Stomach (tissue), 9 donors: ENCODE data around the gene THUMPD1. TPM values are rescaled to one million over a fixed set of nuclear protein-coding genes. Genes with fewer than 3 reads are reported as not detected.

ENCODE experiments used
- DNase-seq, 2 donors: peaks; one replicate each; pipeline versions ENCODE4 v3.0.0 to v3.0.0-alpha.2; 2013 to 2019
- H3K27ac ChIP-seq, 5 donors: fragments of 200-600 bp in 4 of 5; sonication (generic) in 4 of 5; one replicate each; pipeline ENCODE4 v1.5.1; 2013 to 2019; ENCODE audit warnings: mild to moderate bottlenecking in 1 of 5, moderate library complexity in 1 of 5
- H3K27me3 ChIP-seq, 3 donors: fragments of 200-600 bp; sonication (generic); one replicate each; pipeline ENCODE4 v1.5.1; 2017 to 2019; ENCODE audit warnings: mixed run types in 1 of 3
- H3K36me3 ChIP-seq, 4 donors: fragments of 200-600 bp; sonication (generic); 1 replicate in 3 of 4; 2 replicates in 1 of 4; pipeline ENCODE4 v1.5.1; 2016 to 2019
- H3K4me1 ChIP-seq, 4 donors: fragments of 200-600 bp; sonication (generic); one replicate each; pipeline ENCODE4 v1.5.1; 2016 to 2019
- H3K4me3 ChIP-seq, 4 donors: fragments of 200-600 bp; sonication (generic) in 3 of 4; one replicate each; pipeline ENCODE4 v1.5.1; 2016 to 2019; ENCODE audit warnings: mild to moderate bottlenecking in 1 of 4
- H3K9me3 ChIP-seq, 4 donors: fragments of 200-600 bp; sonication (generic); one replicate each; pipeline ENCODE4 v1.5.1; 2016 to 2019
- EP300 ChIP-seq: sonication (generic); formaldehyde crosslinking; IDR thresholded peaks from one replicate; pipeline ENCODE4 v1.6.1; 2017; ENCODE audit warnings: antibody characterized with exemption
- POLR2A ChIP-seq, 4 donors: fragments of 450-650 bp; IDR thresholded peaks; one replicate each; pipeline ENCODE4 v1.6.1; 2016; ENCODE audit warnings: antibody characterized with exemption in 4 of 4, control low read depth in 2 of 4, mild to moderate bottlenecking in 1 of 4, moderate library complexity in 1 of 4
- POLR2AphosphoS5 ChIP-seq, 3 donors: sonication (generic); formaldehyde crosslinking; IDR thresholded peaks; one replicate each; pipeline ENCODE4 v1.6.1; 2016; ENCODE audit warnings: antibody characterized with exemption in 3 of 3
- WGBS, 5 donors: extraction: QIAGEN DNeasy Blood & Tissue Kit in 3 of 5; methylation state at CpG; one replicate each; pipeline versions ENCODE4 v1.1.5 to v1.1.7; 2013 to 2018; 5-methylcytosine and 5-hydroxymethylcytosine counted together
- intact Hi-C: fragments of 100-400 bp; cut with DNase I; formaldehyde crosslinking; loops from one replicate; pipeline ENCODE4 v1.15.1; 2023; ENCODE audit warnings: low total_unique reads
- polyA plus RNA-seq, 3 donors: library from polyadenylated mRNA; stranded (reverse); fragments of 200-250 nt; gene quantifications; one replicate each; pipeline ENCODE4 v1.2.3, GENCODE V29; 2013
- total RNA-seq, 5 donors: library from RNA; depleted of rRNA; stranded (reverse); fragments of >200 nt; gene quantifications; one replicate each; pipeline versions ENCODE4 v1.1.0 to v1.2.3, GENCODE V29; 2014 to 2016
- TF ChIP-seq, protein P1 (sequence below), 7 experiments: fragments of 450-650 bp in 4 of 7; fragments of 200-600 bp in 3 of 7; sonication (generic) in 3 of 7; IDR thresholded peaks; one replicate each; pipeline ENCODE4 v1.5.1; 2016 to 2019; ENCODE audit warnings: antibody characterized with exemption in 7 of 7, control low read depth in 2 of 7, mild to moderate bottlenecking in 1 of 7
- donor health status: healthy with polysubstance abuse.
- donor health status: Bipolar disorder and iron deficiency.
- donor health status: healthy.

The THUMPD1 gene
- total and polyA plus RNA-seq, 8 donors: 3.2 to 101 (median 33.7) TPM

DNA sequence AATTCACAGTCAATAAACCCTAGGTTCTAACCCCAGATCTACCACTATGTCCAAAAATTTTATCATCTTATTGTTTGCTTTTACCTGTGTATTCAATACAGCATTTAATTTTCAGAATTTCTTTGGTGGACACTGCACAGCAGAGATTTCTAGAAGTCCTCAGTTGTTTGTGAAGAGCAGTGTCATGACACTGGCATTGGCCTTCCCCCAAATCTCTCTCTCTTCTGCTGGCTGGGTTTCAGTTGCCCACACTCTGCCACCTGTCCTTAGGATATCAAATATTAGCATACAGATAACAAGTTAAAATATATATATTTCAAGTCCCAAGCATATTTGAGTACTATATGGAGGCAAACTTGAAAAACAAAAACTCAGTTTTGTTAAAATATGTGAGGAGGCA is 2.0 kb upstream of the THUMPD1 start:
- intact Hi-C loops: no loop called here
- TF ChIP-seq POLR2AphosphoS5 (IDR thresholded peaks at IDR 0.05): no peak
- TF ChIP-seq, protein P1, sequence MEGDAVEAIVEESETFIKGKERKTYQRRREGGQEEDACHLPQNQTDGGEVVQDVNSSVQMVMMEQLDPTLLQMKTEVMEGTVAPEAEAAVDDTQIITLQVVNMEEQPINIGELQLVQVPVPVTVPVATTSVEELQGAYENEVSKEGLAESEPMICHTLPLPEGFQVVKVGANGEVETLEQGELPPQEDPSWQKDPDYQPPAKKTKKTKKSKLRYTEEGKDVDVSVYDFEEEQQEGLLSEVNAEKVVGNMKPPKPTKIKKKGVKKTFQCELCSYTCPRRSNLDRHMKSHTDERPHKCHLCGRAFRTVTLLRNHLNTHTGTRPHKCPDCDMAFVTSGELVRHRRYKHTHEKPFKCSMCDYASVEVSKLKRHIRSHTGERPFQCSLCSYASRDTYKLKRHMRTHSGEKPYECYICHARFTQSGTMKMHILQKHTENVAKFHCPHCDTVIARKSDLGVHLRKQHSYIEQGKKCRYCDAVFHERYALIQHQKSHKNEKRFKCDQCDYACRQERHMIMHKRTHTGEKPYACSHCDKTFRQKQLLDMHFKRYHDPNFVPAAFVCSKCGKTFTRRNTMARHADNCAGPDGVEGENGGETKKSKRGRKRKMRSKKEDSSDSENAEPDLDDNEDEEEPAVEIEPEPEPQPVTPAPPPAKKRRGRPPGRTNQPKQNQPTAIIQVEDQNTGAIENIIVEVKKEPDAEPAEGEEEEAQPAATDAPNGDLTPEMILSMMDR (IDR thresholded peaks at IDR 0.05): no peak
- no peak for TF ChIP-seq POLR2A (IDR thresholded peaks at IDR 0.05)
- TF ChIP-seq EP300: no peak
- peaks cover 16 to 28% (median 24%) of the 10 kb centered on the region in 4 donors for H3K4me1 ChIP-seq
- peaks cover 0 to 17% (median 9%) of the 10 kb centered on the region in 4 donors for H3K9me3 ChIP-seq
- H3K27me3 ChIP-seq: no peaks in the 10 kb centered on the region
- no peak overlapping the region for H3K4me3 ChIP-seq
- peak overlapping the region in 1 of 5 donors; percentile 14 for H3K27ac ChIP-seq
- peaks cover 3 to 5% (median 4%) of the 10 kb centered on the region in 4 donors for H3K36me3 ChIP-seq
- no peak for DNase-seq

DNA sequence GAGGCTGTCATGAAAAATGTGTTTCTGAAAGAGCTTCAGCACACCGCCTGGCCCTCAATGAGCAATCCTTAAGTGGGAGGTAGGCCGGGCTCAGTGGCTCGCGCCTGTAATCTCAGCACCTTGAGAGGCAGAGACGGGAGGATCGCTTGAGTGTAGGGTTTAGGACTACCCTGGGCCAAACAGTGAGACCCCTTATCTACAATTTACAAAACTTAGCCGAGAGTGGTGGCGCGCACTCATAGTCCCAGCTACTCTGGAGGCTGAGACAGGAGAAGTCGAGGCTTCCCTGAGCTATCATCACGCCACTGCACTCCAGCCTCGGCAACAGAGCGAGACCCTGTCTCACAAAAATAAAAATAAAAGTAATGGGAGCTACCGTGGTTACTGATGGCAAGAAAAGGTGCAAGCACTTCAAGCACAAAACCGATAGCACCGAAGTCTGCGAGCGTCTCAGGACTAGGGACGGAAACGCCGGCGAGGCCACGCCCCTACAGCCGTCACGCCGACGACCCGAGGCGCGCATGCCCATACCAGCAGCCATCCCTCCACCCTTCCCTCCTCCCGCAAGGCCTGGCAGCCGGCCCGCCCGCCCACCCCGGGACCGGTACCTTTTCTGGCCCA is 607 bp downstream of the THUMPD1 start:
- WGBS, 5 donors: 0 to 1% (median 0%) methylated on average over 14 to 36 of the region's 36 CpGs
- Histone ChIP-seq H3K27ac (peak overlapping the region; percentile 97 to 99 (median 99)), H3K4me1 (peaks cover 16 to 43% (median 31%) of the 10 kb centered on the region in 4 donors), H3K4me3 (peak overlapping the region; percentile 76 to 99 (median 92)), H3K9me3 (no peaks in the 10 kb centered on the region), H3K36me3 (peaks cover 17 to 31% (median 29%) of the 10 kb centered on the region in 4 donors), H3K27me3 (no peaks in the 10 kb centered on the region)
- peak; percentile 95 to 97 for DNase-seq
- intact Hi-C loops: no loop called here
- TF ChIP-seq POLR2AphosphoS5 (IDR thresholded peaks at IDR 0.05) (peak; percentile 48 to 85 (median 77)), POLR2A (IDR thresholded peaks at IDR 0.05) (no peak)

DNA sequence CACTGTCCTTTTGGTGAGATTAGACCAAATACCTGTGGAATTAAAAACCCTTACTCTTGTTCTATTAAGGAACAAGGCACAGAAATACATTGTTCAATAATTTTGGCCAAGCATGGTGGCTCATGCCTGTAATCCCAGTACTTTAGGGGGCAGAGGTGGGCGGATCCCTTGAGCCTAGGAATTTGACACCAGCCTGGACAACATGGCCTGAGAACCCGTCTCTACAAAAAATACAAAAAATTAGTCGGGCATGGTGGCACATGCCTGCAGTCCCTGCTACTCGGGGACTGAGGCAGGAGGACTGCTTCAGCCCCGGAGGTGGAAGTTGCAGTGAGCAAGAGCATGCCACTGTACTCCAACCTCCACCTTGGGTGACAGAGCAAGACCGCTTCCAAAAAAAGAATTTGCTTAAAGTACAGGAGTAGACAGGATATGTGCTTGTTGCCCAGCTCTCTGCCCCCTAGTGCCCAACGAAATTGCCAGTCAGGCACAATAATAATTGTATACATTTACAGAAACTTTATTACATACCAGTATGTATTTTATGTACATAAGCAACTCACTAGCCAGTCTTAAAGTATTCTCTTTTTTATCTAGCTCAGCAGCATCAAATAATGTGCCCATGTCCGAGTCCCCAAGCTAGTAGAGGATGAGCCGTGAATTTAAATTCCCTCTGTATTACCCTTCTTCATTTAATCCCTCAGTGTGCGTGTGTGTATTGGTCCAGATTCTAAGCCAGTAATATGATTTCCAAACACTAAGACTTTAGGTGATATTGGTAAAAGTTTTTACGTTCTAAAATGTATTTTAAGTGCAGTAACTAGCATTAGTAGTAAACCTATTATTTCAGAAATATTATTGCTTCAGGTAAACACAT is 1.4 kb downstream of the THUMPD1 start:
- 27 to 35% (median 31%) methylated on average over 11 of the region's 11 CpGs for WGBS, 5 donors
- intact Hi-C loops: no loop called here

DNA sequence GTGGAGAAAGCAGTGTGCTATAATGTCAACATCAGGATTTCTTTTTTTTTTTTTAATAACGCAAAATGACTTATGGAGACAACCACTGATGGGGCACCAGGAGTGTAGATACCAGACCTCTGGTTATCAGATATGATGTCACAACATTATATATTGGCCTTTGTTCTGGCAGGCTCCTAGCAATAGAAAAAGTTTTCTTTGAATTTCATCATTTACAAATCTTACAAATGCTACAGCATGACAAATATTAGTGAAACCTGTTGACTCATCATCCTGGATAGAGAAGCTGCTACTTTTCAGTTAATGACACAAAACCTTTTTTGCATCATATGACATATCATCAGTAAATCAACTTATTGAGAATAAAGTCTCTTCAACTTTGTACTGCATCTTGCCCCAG is 6.1 kb downstream of the THUMPD1 start:
- 62 to 88% (median 71%) methylated on average over 1 of the region's 1 CpG for WGBS, 5 donors
- Histone ChIP-seq H3K4me1 (peaks cover 14 to 51% (median 28%) of the 10 kb centered on the region in 4 donors), H3K36me3 (peaks cover 19 to 60% (median 53%) of the 10 kb centered on the region in 4 donors), H3K9me3 (no peaks in the 10 kb centered on the region), H3K27me3 (no peaks in the 10 kb centered on the region), H3K27ac (no peak overlapping the region), H3K4me3 (no peak overlapping the region)
- intact Hi-C loops: loop anchor here (5.0 kb wide), 1 partner anchor 57 kb away; no protein-coding TSS in a partner anchor
- TF ChIP-seq POLR2AphosphoS5 (IDR thresholded peaks at IDR 0.05): no peak
- TF ChIP-seq EP300: no peak
- no peak for TF ChIP-seq POLR2A (IDR thresholded peaks at IDR 0.05)
- TF ChIP-seq, protein P1 (IDR thresholded peaks at IDR 0.05): no peak
- DNase-seq: no peak

More for the DNA sequence above, 1.4 kb downstream of the THUMPD1 start:
- H3K36me3 ChIP-seq: peaks cover 19 to 38% (median 37%) of the 10 kb centered on the region in 4 donors
- H3K4me1 ChIP-seq: peaks cover 16 to 45% (median 32%) of the 10 kb centered on the region in 4 donors
- TF ChIP-seq, protein P1 (IDR thresholded peaks at IDR 0.05): peak in 4 of 7 experiments; percentile 11 to 22 (median 13)
- no peak for TF ChIP-seq POLR2A (IDR thresholded peaks at IDR 0.05)
- H3K4me3 ChIP-seq: peak overlapping the region; percentile 76 to 99 (median 92)
- H3K27me3 ChIP-seq: no peaks in the 10 kb centered on the region
- peak overlapping the region in 4 of 5 donors; percentile 97 to 99 (median 98) for H3K27ac ChIP-seq
- DNase-seq: peak in 1 of 2 donors; percentile 45
- no peaks in the 10 kb centered on the region for H3K9me3 ChIP-seq
